HEK293 (cell line): ENCODE data around the gene ANKH.

Experiments used
- CTCF ChIA-PET: fragments of 350-600 bp; formaldehyde crosslinking; extraction: SDS; loops from one replicate; lab custom pipeline; 2021; ENCODE audit warnings: antibody characterized with exemption; lab: Yijun Ruan, JAX
- POLR2A ChIA-PET: fragments of 300-600 bp; formaldehyde crosslinking; extraction: SDS; loops from one replicate; lab custom pipeline; 2020; ENCODE audit warnings: antibody characterized with exemption, inconsistent platforms; lab: Yijun Ruan, JAX
- H3K27ac ChIP-seq: fragments of 200-500 bp; sonication (Bioruptor generic); 2 replicates; pipeline ENCODE4 v1.5.1; 2014; ENCODE audit warnings: low read depth, low read length, control low read depth, inconsistent platforms; ENCODE audit errors: extremely low read depth
- H3K36me3 ChIP-seq, 2 experiments: fragments of 200-500 bp in 1 of 2; sonication (Bioruptor generic) in 1 of 2; 1 replicate in 1 of 2; 2 replicates in 1 of 2; pipeline ENCODE4 v1.5.1; 2014 to 2017; ENCODE audit warnings: inconsistent platforms in 2 of 2, low read length in 2 of 2; ENCODE audit not compliant: control insufficient read depth in 2 of 2, insufficient read depth in 1 of 2
- H3K4me1 ChIP-seq: fragments of 200-500 bp; sonication (Bioruptor generic); 2 replicates; pipeline ENCODE4 v1.5.1; 2014; ENCODE audit warnings: mild to moderate bottlenecking, low read length, inconsistent platforms; ENCODE audit not compliant: control insufficient read depth, insufficient read depth
- H3K4me3 ChIP-seq: 2 replicates; pipeline ENCODE4 v1.5.1; 2011; ENCODE audit warnings: low read depth, mild to moderate bottlenecking, control low read depth, low read length, moderate library complexity
- H3K9me3 ChIP-seq: fragments of 200-500 bp; sonication (Bioruptor generic); 2 replicates; pipeline ENCODE4 v1.5.1; 2014; ENCODE audit warnings: low read depth, low read length, inconsistent platforms; ENCODE audit not compliant: control insufficient read depth, insufficient read depth
- EGR2 ChIP-seq: fragments of 450-650 bp; formaldehyde crosslinking; IDR thresholded peaks from 2 replicates; pipeline ENCODE4 v1.5.1; 2016; ENCODE audit warnings: low read depth, missing biosample characterization, missing genetic modification characterization
- GLI4 ChIP-seq: fragments of 450-650 bp; formaldehyde crosslinking; IDR thresholded peaks from 2 replicates; pipeline ENCODE4 v1.5.1; 2016; ENCODE audit warnings: missing biosample characterization, missing genetic modification characterization
- KLF9 ChIP-seq: fragments of 450-650 bp; formaldehyde crosslinking; IDR thresholded peaks from 2 replicates; pipeline ENCODE4 v1.5.1; 2016; ENCODE audit warnings: missing biosample characterization, missing genetic modification characterization, low read depth
- OVOL3 ChIP-seq: fragments of 450-650 bp; formaldehyde crosslinking; IDR thresholded peaks from 2 replicates; pipeline ENCODE4 v1.5.1; 2016; ENCODE audit warnings: missing biosample characterization, missing genetic modification characterization
- ZBTB21 ChIP-seq: fragments of 450-650 bp; formaldehyde crosslinking; IDR thresholded peaks from 2 replicates; pipeline ENCODE4 v1.5.1; 2017; ENCODE audit warnings: missing biosample characterization, missing genetic modification characterization
- ZBTB8A ChIP-seq: fragments of 450-650 bp; formaldehyde crosslinking; IDR thresholded peaks from 2 replicates; pipeline ENCODE4 v1.5.1; 2016; ENCODE audit warnings: missing biosample characterization, missing genetic modification characterization
- ZEB2 ChIP-seq: fragments of 450-650 bp; formaldehyde crosslinking; IDR thresholded peaks from 2 replicates; pipeline ENCODE4 v1.5.1; 2016; ENCODE audit warnings: missing biosample characterization, missing genetic modification characterization
- ZNF114 ChIP-seq: fragments of 450-650 bp; formaldehyde crosslinking; IDR thresholded peaks from 2 replicates; pipeline ENCODE4 v1.5.0; 2017; ENCODE audit warnings: missing biosample characterization, missing genetic modification characterization
- ZNF133 ChIP-seq: fragments of 450-650 bp; formaldehyde crosslinking; IDR thresholded peaks from 2 replicates; pipeline ENCODE4 v1.5.1; 2016; ENCODE audit warnings: missing biosample characterization, missing genetic modification characterization
- ZNF140 ChIP-seq: fragments of 450-650 bp; formaldehyde crosslinking; IDR thresholded peaks from 2 replicates; pipeline ENCODE4 v1.5.1; 2016; ENCODE audit warnings: missing biosample characterization, missing genetic modification characterization
- ZNF292 ChIP-seq: fragments of 450-650 bp; formaldehyde crosslinking; IDR thresholded peaks from 2 replicates; pipeline ENCODE4 v1.5.1; 2016; ENCODE audit warnings: low read depth, missing biosample characterization, missing genetic modification characterization, borderline replicate concordance
- ZNF366 ChIP-seq: fragments of 450-650 bp; formaldehyde crosslinking; conservative IDR thresholded peaks from 2 replicates; pipeline ENCODE4 v1.5.1; 2016; ENCODE audit warnings: missing biosample characterization, missing genetic modification characterization
- ZNF394 ChIP-seq: fragments of 450-650 bp; formaldehyde crosslinking; IDR thresholded peaks from 2 replicates; pipeline ENCODE4 v1.5.1; 2016; ENCODE audit warnings: missing biosample characterization, missing genetic modification characterization, mild to moderate bottlenecking, moderate library complexity, borderline replicate concordance
- ZNF423 ChIP-seq: fragments of 450-650 bp; formaldehyde crosslinking; IDR thresholded peaks from 2 replicates; pipeline ENCODE4 v1.5.1; 2016; ENCODE audit warnings: missing biosample characterization, missing genetic modification characterization
- ZNF530 ChIP-seq: fragments of 450-650 bp; formaldehyde crosslinking; IDR thresholded peaks from 2 replicates; pipeline ENCODE4 v1.5.1; 2016; ENCODE audit warnings: low read depth, missing biosample characterization, missing genetic modification characterization
- ZNF623 ChIP-seq: fragments of 450-650 bp; formaldehyde crosslinking; IDR thresholded peaks from 2 replicates; pipeline ENCODE4 v1.5.1; 2016; ENCODE audit warnings: missing biosample characterization, missing genetic modification characterization
- ZNF701 ChIP-seq: fragments of 450-650 bp; formaldehyde crosslinking; IDR thresholded peaks from 2 replicates; pipeline ENCODE4 v1.5.1; 2016; ENCODE audit warnings: missing biosample characterization, missing genetic modification characterization
- ZNF791 ChIP-seq: fragments of 450-650 bp; formaldehyde crosslinking; IDR thresholded peaks from 2 replicates; pipeline ENCODE4 v1.5.1; 2016; ENCODE audit warnings: missing biosample characterization, missing genetic modification characterization
- ZNF843 ChIP-seq: fragments of 450-650 bp; formaldehyde crosslinking; IDR thresholded peaks from 2 replicates; pipeline ENCODE4 v1.5.1; 2016; ENCODE audit warnings: missing biosample characterization, missing genetic modification characterization
- TF ChIP-seq, protein P1 (sequence below): IDR thresholded peaks from 2 replicates; pipeline ENCODE4 v1.6.1; 2011; ENCODE audit warnings: mild to moderate bottlenecking, low read depth, low read length, borderline replicate concordance
- TF ChIP-seq, protein P2 (sequence below): fragments of 450-650 bp; formaldehyde crosslinking; IDR thresholded peaks from 2 replicates; pipeline ENCODE4 v1.5.1; 2016; ENCODE audit warnings: missing biosample characterization, missing genetic modification characterization

Gene ANKH

DNA sequence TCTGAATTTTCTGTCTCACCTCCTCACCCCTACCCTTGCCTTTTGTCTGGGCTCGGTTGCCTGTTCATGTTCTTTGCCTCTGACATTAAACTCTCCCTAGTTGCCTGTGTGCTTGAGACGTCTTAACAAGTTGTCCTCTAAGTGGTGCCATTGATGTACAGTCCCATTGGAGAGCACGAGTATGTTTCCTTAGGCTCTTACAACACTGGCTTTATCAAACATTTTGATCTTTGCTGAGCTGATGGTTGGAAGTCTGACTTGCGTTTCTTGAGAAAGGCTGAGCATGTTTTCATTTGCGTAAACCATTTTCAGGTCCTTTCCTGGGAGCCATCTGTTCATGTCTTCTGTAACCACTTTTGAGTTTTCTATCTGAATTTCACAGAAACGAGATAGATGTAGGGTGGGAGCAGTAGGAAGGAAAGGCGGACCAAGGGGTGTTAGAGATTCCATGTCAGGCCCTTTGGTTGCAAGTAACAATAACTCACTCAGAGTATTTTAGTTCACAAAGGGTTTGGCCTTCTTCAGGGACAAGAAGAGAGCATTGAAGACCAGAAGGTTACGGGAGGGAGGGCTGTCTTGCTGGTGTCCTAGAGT, 171.7 kb downstream of the ANKH start:
- ChIA-PET CTCF (no interaction called here), POLR2A (no interaction called here)
- H3K27ac ChIP-seq: no peak overlapping the region
- peaks cover 18 to 53% of the 10 kb centered on the region in 2 experiments for H3K36me3 ChIP-seq
- no peaks in the 10 kb centered on the region for H3K9me3 ChIP-seq
- no peak for TF ChIP-seq KLF9 (tag by site-specific recombination)
- no peak for TF ChIP-seq ZNF623 (tag by site-specific recombination)
- TF ChIP-seq ZNF394 (tag by site-specific recombination): no peak
- no peak for TF ChIP-seq GLI4 (tag by site-specific recombination)
- TF ChIP-seq ZEB2 (tag by site-specific recombination): no peak
- TF ChIP-seq, all 188 proteins: peak for 0
- Histone ChIP-seq H3K4me3 (no peak overlapping the region), H3K4me1 (no peaks in the 10 kb centered on the region)

DNA sequence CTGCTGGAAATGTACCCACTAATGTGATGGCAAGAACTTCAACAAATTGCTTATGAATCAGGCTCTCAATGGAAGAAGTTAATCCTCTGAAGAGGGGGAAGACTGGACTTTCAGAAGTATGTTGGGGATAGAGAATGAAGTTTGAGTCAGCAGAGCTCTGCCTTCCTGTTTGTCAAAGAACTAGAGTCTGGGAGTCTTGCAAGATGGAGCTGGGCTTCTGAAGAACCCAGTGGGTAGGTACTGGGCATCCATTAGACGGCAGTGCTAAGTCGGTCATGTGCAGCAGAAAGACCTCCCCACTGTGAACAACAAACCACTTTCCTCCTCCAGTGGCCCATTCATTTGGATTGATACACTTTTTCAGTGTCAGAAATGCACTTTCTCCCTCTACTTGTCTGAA, 172.4 kb downstream of the ANKH start:
- CTCF ChIA-PET: no interaction called here
- no peaks in the 10 kb centered on the region for H3K9me3 ChIP-seq

DNA sequence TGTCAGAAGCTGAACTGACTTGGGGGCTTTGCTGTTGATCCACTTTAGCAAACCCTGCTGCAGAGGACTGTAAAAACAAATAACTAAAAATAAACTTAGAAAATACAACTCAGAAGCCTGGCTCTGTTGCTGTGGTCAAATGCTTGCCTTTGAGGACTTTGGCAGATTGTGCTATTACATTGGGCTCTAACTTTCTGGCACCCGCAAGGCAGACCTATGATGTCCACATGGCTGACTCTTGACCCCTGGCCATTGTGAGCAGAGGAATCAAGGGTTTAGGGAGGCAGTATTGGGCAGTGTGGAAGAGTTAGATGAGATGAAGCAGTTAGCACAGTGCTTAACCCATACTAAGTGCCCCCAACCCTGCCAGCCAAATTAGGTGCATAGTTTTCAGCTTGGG, 173.1 kb downstream of the ANKH start:
- no peaks in the 10 kb centered on the region for H3K9me3 ChIP-seq
- peaks cover 27 to 60% of the 10 kb centered on the region in 2 experiments for H3K36me3 ChIP-seq
- TF ChIP-seq, protein P1, sequence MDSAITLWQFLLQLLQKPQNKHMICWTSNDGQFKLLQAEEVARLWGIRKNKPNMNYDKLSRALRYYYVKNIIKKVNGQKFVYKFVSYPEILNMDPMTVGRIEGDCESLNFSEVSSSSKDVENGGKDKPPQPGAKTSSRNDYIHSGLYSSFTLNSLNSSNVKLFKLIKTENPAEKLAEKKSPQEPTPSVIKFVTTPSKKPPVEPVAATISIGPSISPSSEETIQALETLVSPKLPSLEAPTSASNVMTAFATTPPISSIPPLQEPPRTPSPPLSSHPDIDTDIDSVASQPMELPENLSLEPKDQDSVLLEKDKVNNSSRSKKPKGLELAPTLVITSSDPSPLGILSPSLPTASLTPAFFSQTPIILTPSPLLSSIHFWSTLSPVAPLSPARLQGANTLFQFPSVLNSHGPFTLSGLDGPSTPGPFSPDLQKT: no peak
- TF ChIP-seq ZNF791 (tag by site-specific recombination): no peak
- no peak for TF ChIP-seq ZBTB21 (tag by site-specific recombination)
- no peak for TF ChIP-seq ZNF114 (tag by site-specific recombination)
- TF ChIP-seq OVOL3 (tag by site-specific recombination): no peak
- TF ChIP-seq ZNF843 (tag by site-specific recombination): no peak
- no peak for TF ChIP-seq ZNF530 (tag by site-specific recombination)
- no peak for TF ChIP-seq EGR2 (tag by site-specific recombination)
- no peak for TF ChIP-seq ZNF292 (tag by site-specific recombination)
- TF ChIP-seq ZNF423 (tag by site-specific recombination): no peak
- TF ChIP-seq ZNF140 (tag by site-specific recombination): no peak
- no peak for TF ChIP-seq ZNF701 (tag by site-specific recombination)
- TF ChIP-seq ZBTB8A (tag by site-specific recombination): no peak
- TF ChIP-seq ZNF133 (tag by site-specific recombination): no peak
- H3K4me1 ChIP-seq: no peaks in the 10 kb centered on the region
- CTCF ChIA-PET: no interaction called here
- no peak overlapping the region for H3K4me3 ChIP-seq
- no peak overlapping the region for H3K27ac ChIP-seq
- POLR2A ChIA-PET: no interaction called here

More for the DNA sequence above, 172.4 kb downstream of the ANKH start:
- POLR2A ChIA-PET: no interaction called here
- TF ChIP-seq ZNF366 (tag by site-specific recombination): no peak
- TF ChIP-seq, protein P2, sequence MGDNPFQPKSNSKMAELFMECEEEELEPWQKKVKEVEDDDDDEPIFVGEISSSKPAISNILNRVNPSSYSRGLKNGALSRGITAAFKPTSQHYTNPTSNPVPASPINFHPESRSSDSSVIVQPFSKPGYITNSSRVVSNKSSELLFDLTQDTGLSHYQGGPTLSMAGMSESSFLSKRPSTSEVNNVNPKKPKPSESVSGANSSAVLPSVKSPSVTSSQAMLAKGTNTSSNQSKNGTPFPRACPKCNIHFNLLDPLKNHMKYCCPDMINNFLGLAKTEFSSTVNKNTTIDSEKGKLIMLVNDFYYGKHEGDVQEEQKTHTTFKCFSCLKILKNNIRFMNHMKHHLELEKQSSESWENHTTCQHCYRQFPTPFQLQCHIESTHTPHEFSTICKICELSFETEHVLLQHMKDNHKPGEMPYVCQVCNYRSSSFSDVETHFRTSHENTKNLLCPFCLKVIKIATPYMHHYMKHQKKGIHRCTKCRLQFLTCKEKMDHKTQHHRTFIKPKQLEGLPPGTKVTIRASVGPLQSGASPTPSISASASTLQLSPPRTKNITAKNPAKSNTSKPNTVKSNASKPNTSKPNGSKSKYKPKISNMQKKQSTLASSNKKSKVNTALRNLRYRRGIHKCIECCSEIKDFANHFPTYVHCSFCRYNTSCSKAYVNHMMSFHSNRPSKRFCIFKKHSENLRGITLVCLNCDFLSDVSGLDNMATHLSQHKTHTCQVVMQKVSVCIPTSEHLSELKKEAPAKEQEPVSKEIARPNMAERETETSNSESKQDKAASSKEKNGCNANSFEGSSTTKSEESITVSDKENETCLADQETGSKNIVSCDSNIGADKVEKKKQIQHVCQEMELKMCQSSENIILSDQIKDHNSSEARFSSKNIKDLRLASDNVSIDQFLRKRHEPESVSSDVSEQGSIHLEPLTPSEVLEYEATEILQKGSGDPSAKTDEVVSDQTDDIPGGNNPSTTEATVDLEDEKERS: no peak
- Histone ChIP-seq H3K36me3 (peaks cover 25 to 56% of the 10 kb centered on the region in 2 experiments), H3K27ac (no peak overlapping the region), H3K4me3 (no peak overlapping the region), H3K4me1 (no peaks in the 10 kb centered on the region)
